Measurements from ENCODE around the gene TRAK2.
A peak's percentile ranks its signal among the peaks of the same experiment; 100 is the strongest.
"Not testable (repeated sequence)": the region's sequence is repeated elsewhere in the genome, so short reads cannot be mapped to it uniquely, and the experiment has no call there.

TRAK2 gene

GRCh38 chr2:201377218-201377617 is 74.0 kb downstream of the TRAK2 start:
- DNase-seq (ENCODE audit: low read depth), result no peak
- H3K4me3 ChIP-seq (ENCODE audit: low read depth, low read length), result no peak overlapping the region
- TF ChIP-seq CTCF (IDR thresholded peaks at IDR 0.05; ENCODE audit: low read depth, low read length, missing control alignments), result no peak

GRCh38 chr2:201369775-201370174 is 81.5 kb downstream of the TRAK2 start:
- no peak overlapping the region for H3K4me3 ChIP-seq (ENCODE audit: low read depth, low read length)
- TF ChIP-seq CTCF (IDR thresholded peaks at IDR 0.05; ENCODE audit: low read depth, low read length, missing control alignments), result no peak
- no peak for DNase-seq (ENCODE audit: low read depth)

- DNase-seq (ENCODE audit: low read depth); H3K4me3 ChIP-seq (ENCODE audit: low read depth, low read length): not testable (repeated sequence)
Observed at GRCh38 chr2:201369318-201369717, 81.9 kb downstream of the TRAK2 start.

- no peak for DNase-seq (ENCODE audit: low read depth)
- H3K4me3 ChIP-seq (ENCODE audit: low read depth, low read length), result no peak overlapping the region
- TF ChIP-seq CTCF (IDR thresholded peaks at IDR 0.05; ENCODE audit: low read depth, low read length, missing control alignments), result no peak
Observed at GRCh38 chr2:201366146-201366545, 85.1 kb downstream of the TRAK2 start.

- TF ChIP-seq CTCF (IDR thresholded peaks at IDR 0.05; ENCODE audit: low read depth, low read length, missing control alignments), result peak; percentile 87
- DNase-seq (ENCODE audit: low read depth), result peak; percentile 18
Observed at GRCh38 chr2:201363857-201364560, 87.2 kb downstream of the TRAK2 start.

GRCh38 chr2:201362396-201362795 is 88.9 kb downstream of the TRAK2 start:
- H3K4me3 ChIP-seq (ENCODE audit: low read depth, low read length), result no peak overlapping the region
- TF ChIP-seq CTCF (IDR thresholded peaks at IDR 0.05; ENCODE audit: low read depth, low read length, missing control alignments), result no peak
- DNase-seq (ENCODE audit: low read depth), result no peak

More at GRCh38 chr2:201363857-201364560, 87.2 kb downstream of the TRAK2 start:
- no peak overlapping the region for H3K4me3 ChIP-seq (ENCODE audit: low read depth, low read length)

- no peak for TF ChIP-seq CTCF (IDR thresholded peaks at IDR 0.05; ENCODE audit: low read depth, low read length, missing control alignments)
- H3K4me3 ChIP-seq (ENCODE audit: low read depth, low read length), result no peak overlapping the region
- DNase-seq (ENCODE audit: low read depth), result no peak
Observed at GRCh38 chr2:201361078-201361733, 90.1 kb downstream of the TRAK2 start.

Data from GM12864 (cell line).